Activated T-helper 1 cell treated with anti-CD3 and anti-CD28 coated beads, Interleukin-12 subunit alpha, Interleukin-12 subunit beta, Interleukin-2, Interleukin-4 antibody, amounts not matched to agents 30 ng/mL and 10 ng/mL and 1 ng/mL, durations not matched to agents 14 hours and 24 hours and 36 hours (primary cell): ENCODE data around the gene CIAO2A. TPM values are rescaled to one million over a fixed set of nuclear protein-coding genes. Genes with fewer than 3 reads are reported as not detected.

ENCODE experiments used
- DNase-seq: peaks from one replicate; pipeline ENCODE4 v3.0.0; 2021; ENCODE audit warnings: low spot score
- H3K27ac Mint-ChIP-seq: one replicate; pipeline ENCODE4 v1.8.0; 2021; ENCODE audit warnings: mild to moderate bottlenecking, mixed read lengths
- H3K27me3 Mint-ChIP-seq: one replicate; pipeline ENCODE4 v1.8.0; 2022; ENCODE audit warnings: mild to moderate bottlenecking, moderate library complexity, mixed read lengths; ENCODE audit not compliant: insufficient read depth
- H3K36me3 Mint-ChIP-seq: one replicate; pipeline ENCODE4 v1.8.0; 2021; ENCODE audit warnings: low read depth, mixed read lengths
- H3K4me1 Mint-ChIP-seq: one replicate; pipeline ENCODE4 v1.8.0; 2021; ENCODE audit warnings: low read depth, mixed read lengths
- H3K4me3 Mint-ChIP-seq: one replicate; pipeline ENCODE4 v1.8.0; 2021; ENCODE audit warnings: mild to moderate bottlenecking, moderate library complexity, mixed read lengths
- H3K9me3 Mint-ChIP-seq: one replicate; pipeline ENCODE4 v1.8.0; 2021; ENCODE audit warnings: mixed read lengths
- intact Hi-C: fragments of 100-400 bp; cut with micrococcal nuclease; formaldehyde crosslinking; loops from one replicate; pipeline ENCODE4 v1.15.1; 2024
- total RNA-seq: library from RNA; stranded (reverse); gene quantifications from 2 replicates; pipeline ENCODE4 v1.2.3, GENCODE V29; 2022

The CIAO2A gene
- total RNA-seq, 1 donor from 2014 or later, result 70.1 TPM

GRCh38 chr15:64038878-64039610, 54.6 kb downstream of the CIAO2A start:
- no peak overlapping the region for H3K27ac Mint-ChIP-seq
- H3K4me3 Mint-ChIP-seq, result no peak overlapping the region
- H3K36me3 Mint-ChIP-seq, result peaks cover 20% of the 10 kb centered on the region
- no peak for DNase-seq
- peaks cover 2% of the 10 kb centered on the region for H3K27me3 Mint-ChIP-seq
- peaks cover 6% of the 10 kb centered on the region for H3K4me1 Mint-ChIP-seq
- no peaks in the 10 kb centered on the region for H3K9me3 Mint-ChIP-seq
- intact Hi-C loops, result no loop called here

GRCh38 chr15:64037966-64038365, 55.7 kb downstream of the CIAO2A start:
- no peak overlapping the region for H3K4me3 Mint-ChIP-seq
- no peaks in the 10 kb centered on the region for H3K27me3 Mint-ChIP-seq
- H3K4me1 Mint-ChIP-seq, result no peaks in the 10 kb centered on the region
- intact Hi-C loops, result no loop called here
- H3K9me3 Mint-ChIP-seq, result no peaks in the 10 kb centered on the region
- DNase-seq, result no peak
- H3K27ac Mint-ChIP-seq, result no peak overlapping the region
- peaks cover 20% of the 10 kb centered on the region for H3K36me3 Mint-ChIP-seq

GRCh38 chr15:64037116-64037515, 56.5 kb downstream of the CIAO2A start:
- intact Hi-C loops, result no loop called here
- H3K4me1 Mint-ChIP-seq, result peaks cover 5% of the 10 kb centered on the region
- no peak for DNase-seq
- no peaks in the 10 kb centered on the region for H3K9me3 Mint-ChIP-seq
- no peak overlapping the region for H3K27ac Mint-ChIP-seq
- peaks cover 21% of the 10 kb centered on the region for H3K36me3 Mint-ChIP-seq
- H3K4me3 Mint-ChIP-seq, result no peak overlapping the region
- peaks cover 2% of the 10 kb centered on the region for H3K27me3 Mint-ChIP-seq

- peaks cover 9% of the 10 kb centered on the region for H3K4me1 Mint-ChIP-seq
- no peak overlapping the region for H3K27ac Mint-ChIP-seq
- no peak for DNase-seq
- intact Hi-C loops, result no loop called here
- no peaks in the 10 kb centered on the region for H3K9me3 Mint-ChIP-seq
- peaks cover 22% of the 10 kb centered on the region for H3K36me3 Mint-ChIP-seq
- no peak overlapping the region for H3K4me3 Mint-ChIP-seq
- H3K27me3 Mint-ChIP-seq, result peaks cover 5% of the 10 kb centered on the region
These were observed 58.1 kb downstream of the CIAO2A start for GRCh38 chr15:64035525-64035924.

- intact Hi-C loops, result no loop called here
- Mint-ChIP-seq H3K9me3 (no peaks in the 10 kb centered on the region), H3K4me3 (no peak overlapping the region), H3K27ac (no peak overlapping the region), H3K27me3 (peaks cover 5% of the 10 kb centered on the region), H3K36me3 (peaks cover 18% of the 10 kb centered on the region), H3K4me1 (peaks cover 18% of the 10 kb centered on the region)
- no peak for DNase-seq
These were observed 59.1 kb downstream of the CIAO2A start for GRCh38 chr15:64034519-64034918.

- Mint-ChIP-seq H3K27ac (no peak overlapping the region), H3K4me1 (peaks cover 35% of the 10 kb centered on the region)
These were observed 61.3 kb downstream of the CIAO2A start for GRCh38 chr15:64032329-64032728.

GRCh38 chr15:64030123-64030522, 63.5 kb downstream of the CIAO2A start:
- Mint-ChIP-seq H3K4me3 (no peak overlapping the region), H3K36me3 (peaks cover 9% of the 10 kb centered on the region), H3K4me1 (peaks cover 40% of the 10 kb centered on the region)

More at GRCh38 chr15:64032329-64032728, 61.3 kb downstream of the CIAO2A start:
- intact Hi-C loops, result no loop called here
- DNase-seq, result no peak
- H3K4me3 Mint-ChIP-seq, result no peak overlapping the region
- H3K9me3 Mint-ChIP-seq, result no peaks in the 10 kb centered on the region
- H3K36me3 Mint-ChIP-seq, result peaks cover 9% of the 10 kb centered on the region
- H3K27me3 Mint-ChIP-seq, result peaks cover 5% of the 10 kb centered on the region

GRCh38 chr15:64029633-64030032, 64.0 kb downstream of the CIAO2A start:
- Mint-ChIP-seq H3K36me3 (peaks cover 9% of the 10 kb centered on the region), H3K4me3 (peak overlapping the region; percentile 37), H3K9me3 (no peaks in the 10 kb centered on the region), H3K27ac (peak overlapping the region; percentile 65), H3K27me3 (peaks cover 5% of the 10 kb centered on the region), H3K4me1 (peaks cover 40% of the 10 kb centered on the region)
- no peak for DNase-seq
- intact Hi-C loops, result loop anchor here (2.0 to 5.0 kb wide), 2 partner anchors 19 to 57 kb away; no protein-coding TSS in a partner anchor

More at GRCh38 chr15:64030123-64030522, 63.5 kb downstream of the CIAO2A start:
- no peak for DNase-seq
- intact Hi-C loops, result no loop called here
- Mint-ChIP-seq H3K9me3 (no peaks in the 10 kb centered on the region), H3K27ac (no peak overlapping the region), H3K27me3 (peaks cover 5% of the 10 kb centered on the region)

- H3K27ac Mint-ChIP-seq, result peak overlapping the region; percentile 65
- intact Hi-C loops, result loop anchor here (2.0 to 5.0 kb wide), 2 partner anchors 18 to 57 kb away; no protein-coding TSS in a partner anchor
- H3K4me3 Mint-ChIP-seq, result no peak overlapping the region
- H3K27me3 Mint-ChIP-seq, result peaks cover 5% of the 10 kb centered on the region
- H3K9me3 Mint-ChIP-seq, result no peaks in the 10 kb centered on the region
- H3K36me3 Mint-ChIP-seq, result peaks cover 6% of the 10 kb centered on the region
- H3K4me1 Mint-ChIP-seq, result peaks cover 40% of the 10 kb centered on the region
- DNase-seq, result no peak
These were observed 64.5 kb downstream of the CIAO2A start for GRCh38 chr15:64029110-64029509.

GRCh38 chr15:64026591-64026990, 67.0 kb downstream of the CIAO2A start:
- intact Hi-C loops, result loop anchor here (5.0 kb wide), 1 partner anchor 54 kb away; no protein-coding TSS in a partner anchor
- peaks cover 3% of the 10 kb centered on the region for H3K36me3 Mint-ChIP-seq
- no peaks in the 10 kb centered on the region for H3K9me3 Mint-ChIP-seq
- H3K27ac Mint-ChIP-seq, result no peak overlapping the region
- no peak for DNase-seq
- peaks cover 2% of the 10 kb centered on the region for H3K27me3 Mint-ChIP-seq
- H3K4me1 Mint-ChIP-seq, result peaks cover 33% of the 10 kb centered on the region
- H3K4me3 Mint-ChIP-seq, result no peak overlapping the region

- H3K9me3 Mint-ChIP-seq, result peaks cover 9% of the 10 kb centered on the region
- H3K4me3 Mint-ChIP-seq, result no peak overlapping the region
- H3K4me1 Mint-ChIP-seq, result peaks cover 21% of the 10 kb centered on the region
- DNase-seq, result no peak
- peaks cover 2% of the 10 kb centered on the region for H3K27me3 Mint-ChIP-seq
- intact Hi-C loops, result loop anchor here (5.0 kb wide), 1 partner anchor 52 kb away; no protein-coding TSS in a partner anchor
- peaks cover 9% of the 10 kb centered on the region for H3K36me3 Mint-ChIP-seq
- no peak overlapping the region for H3K27ac Mint-ChIP-seq
These were observed 69.2 kb downstream of the CIAO2A start for GRCh38 chr15:64024172-64025050.

GRCh38 chr15:64023220-64023619, 70.4 kb downstream of the CIAO2A start:
- Mint-ChIP-seq H3K36me3 (peaks cover 9% of the 10 kb centered on the region), H3K27me3 (peaks cover 2% of the 10 kb centered on the region), H3K4me3 (no peak overlapping the region), H3K9me3 (peaks cover 9% of the 10 kb centered on the region), H3K27ac (no peak overlapping the region), H3K4me1 (peaks cover 10% of the 10 kb centered on the region)
- DNase-seq, result no peak
- intact Hi-C loops, result no loop called here

- H3K4me1 Mint-ChIP-seq, result peaks cover 7% of the 10 kb centered on the region
- H3K9me3 Mint-ChIP-seq, result peaks cover 9% of the 10 kb centered on the region
- H3K4me3 Mint-ChIP-seq, result no peak overlapping the region
- intact Hi-C loops, result no loop called here
- no peak overlapping the region for H3K27ac Mint-ChIP-seq
- H3K27me3 Mint-ChIP-seq, result peaks cover 2% of the 10 kb centered on the region
- no peak for DNase-seq
- H3K36me3 Mint-ChIP-seq, result peaks cover 9% of the 10 kb centered on the region
These were observed 71.1 kb downstream of the CIAO2A start for GRCh38 chr15:64022571-64022970.
